Measurements from ENCODE around the gene NUP188. TPM values are rescaled to one million over a fixed set of nuclear protein-coding genes. Genes with fewer than 3 reads are reported as not detected.
A peak's percentile ranks its signal among the peaks of the same experiment; 100 is the strongest.

Gene NUP188
- total and polyA plus RNA-seq, 2 donors (not counting 3 experiments of a cell fraction or from before 2014, with no cell fraction given): 62.7 to 66.2 TPM

- Histone ChIP-seq H3K27ac (ENCODE audit: insufficient read depth, low read depth, low read length) (no peak within 1 kb of the TSS), H3K79me2 (ENCODE audit: control insufficient read depth, insufficient read depth, low read length) (peaks cover 23% of the 10 kb centered on the region), H3K4me1 (ENCODE audit: control insufficient read depth, extremely low read depth, insufficient read depth, low read length) (peaks cover 7% of the 10 kb centered on the region), H3K27me3 (ENCODE audit: control insufficient read depth in 2 of 2, insufficient read depth in 2 of 2, low read length in 2 of 2) (no peaks in the 10 kb centered on the region), H3K9ac (replicated peaks; ENCODE audit: extremely low read depth, insufficient read depth, low read length) (peak within 1 kb of the TSS; percentile 32), H3K4me3 (replicated peaks in 1 of 3; ENCODE audit: insufficient read depth in 1 of 3, low read depth in 1 of 3, low read length in 3 of 3) (peak within 1 kb of the TSS; percentile 47 to 74 (median 54)), H3K4me2 (ENCODE audit: insufficient read depth, low read length) (peak within 1 kb of the TSS; percentile 36), H3K36me3 (ENCODE audit: control insufficient read depth in 2 of 2, extremely low read depth in 1 of 2, insufficient read depth in 2 of 2, low read length in 2 of 2) (no peaks in the 10 kb centered on the region), H3K9me3 (replicated peaks; ENCODE audit: control insufficient read depth, insufficient read depth, low read length) (no peaks in the 10 kb centered on the region), H3K9me1 (replicated peaks; ENCODE audit: control insufficient read depth, extremely low read depth, insufficient read depth, low read length) (no peaks in the 10 kb centered on the region), H2AFZ (ENCODE audit: low read depth, low read length) (peak within 1 kb of the TSS; percentile 53), H4K20me1 (replicated peaks; ENCODE audit: control insufficient read depth, extremely low read depth, insufficient read depth, low read length) (no peaks in the 10 kb centered on the region)
- intact Hi-C loops (cut with micrococcal nuclease) (loop anchor here (1.0 to 10.0 kb wide), 7 partner anchors 8 to 294 kb away; partner anchors contain the start of genes DOLK, ENDOG, MIGA2 and NUP188), dilution Hi-C loops (cut with MboI; ENCODE audit: extremely low pct_ligation_motif_present, low sequenced_read_pairs) (no loop called here)
- no TSS peak for BruUV-seq (replicated peaks)
- peak; percentile 95 for DNase-seq (ENCODE audit: low read depth, low spot score)
- ChIA-PET CTCF (interaction anchor here (0.6 to 1.5 kb wide), 20 partner anchors 8 to 781 kb away, joined by 3 to 8 read pairs (median 4); partner anchors contain the start of gene MIGA2), POLR2A (interaction anchor here (0.7 kb wide), 1 partner anchor 70 kb away, joined by 5 read pairs; no protein-coding TSS in a partner anchor)
- peak; percentile 85 for FAIRE-seq
- no peak for TF ChIP-seq POLR2A (IDR thresholded peaks at IDR 0.05; ENCODE audit: low read depth, low read length)
- TF ChIP-seq CTCF (IDR thresholded peaks at IDR 0.05; ENCODE audit: extremely low read depth in 1 of 2, insufficient read depth in 1 of 2, low read depth in 1 of 2, low read length in 2 of 2): peak; percentile 78 to 93
- no peak for TF ChIP-seq JUN (IDR thresholded peaks at IDR 0.05; ENCODE audit: borderline replicate concordance, insufficient read depth, insufficient read length, low read depth)
Measured at GRCh38 chr9:129028192-129028966, 80.9 kb downstream of the NUP188 start, which contains the start of gene SH3GLB2. Gene SH3GLB2 (minus strand): TSS chr9:129028331. CDS start chr9:129028154, 177 bp downstream.

GRCh38 chr9:129030191-129030590 lies 82.7 kb downstream of the NUP188 start:
- dilution Hi-C loops (cut with MboI; ENCODE audit: extremely low pct_ligation_motif_present, low sequenced_read_pairs): no loop called here
- BruUV-seq (replicated peaks): no TSS peak

More at GRCh38 chr9:129030191-129030590, 82.7 kb downstream of the NUP188 start:
- peaks cover 18% of the 10 kb centered on the region for H3K79me2 ChIP-seq (ENCODE audit: control insufficient read depth, insufficient read depth, low read length)
- TF ChIP-seq POLR2AphosphoS5 (IDR thresholded peaks at IDR 0.05; ENCODE audit: insufficient read depth, low read depth, low read length) (no peak), GATA2 (IDR thresholded peaks at IDR 0.05; ENCODE audit: insufficient read depth, insufficient read length, low read depth, low read length) (no peak), CTCF (IDR thresholded peaks at IDR 0.05; ENCODE audit: extremely low read depth in 1 of 2, insufficient read depth in 1 of 2, low read depth in 1 of 2, low read length in 2 of 2) (no peak), EZH2 (IDR thresholded peaks at IDR 0.05; ENCODE audit: borderline replicate concordance, low read depth, low read length, severe bottlenecking) (no peak), JUN (IDR thresholded peaks at IDR 0.05; ENCODE audit: borderline replicate concordance, insufficient read depth, insufficient read length, low read depth) (no peak), POLR2A (IDR thresholded peaks at IDR 0.05; ENCODE audit: low read depth, low read length) (no peak), FOS (IDR thresholded peaks at IDR 0.05; ENCODE audit: borderline replicate concordance, insufficient read depth, low read length) (no peak), MYC (IDR thresholded peaks at IDR 0.05; ENCODE audit: low read depth, low read length) (no peak)
- TF ChIP-seq, protein P1, sequence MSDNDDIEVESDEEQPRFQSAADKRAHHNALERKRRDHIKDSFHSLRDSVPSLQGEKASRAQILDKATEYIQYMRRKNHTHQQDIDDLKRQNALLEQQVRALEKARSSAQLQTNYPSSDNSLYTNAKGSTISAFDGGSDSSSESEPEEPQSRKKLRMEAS (IDR thresholded peaks at IDR 0.05; ENCODE audit: insufficient read depth, insufficient read length): no peak
- H3K9me3 ChIP-seq (replicated peaks; ENCODE audit: control insufficient read depth, insufficient read depth, low read length): no peaks in the 10 kb centered on the region
- no peak overlapping the region for H2AFZ ChIP-seq (ENCODE audit: low read depth, low read length)
- CTCF ChIA-PET: no interaction called here
- no peaks in the 10 kb centered on the region for H3K27me3 ChIP-seq (ENCODE audit: control insufficient read depth in 2 of 2, insufficient read depth in 2 of 2, low read length in 2 of 2)
- no peaks in the 10 kb centered on the region for H3K36me3 ChIP-seq (ENCODE audit: control insufficient read depth in 2 of 2, extremely low read depth in 1 of 2, insufficient read depth in 2 of 2, low read length in 2 of 2)
- H3K4me3 ChIP-seq (replicated peaks in 1 of 3; ENCODE audit: insufficient read depth in 1 of 3, low read depth in 1 of 3, low read length in 3 of 3): no peak overlapping the region
- POLR2A ChIA-PET: no interaction called here
- intact Hi-C loops (cut with micrococcal nuclease): no loop called here
- no peak overlapping the region for H3K27ac ChIP-seq (ENCODE audit: insufficient read depth, low read depth, low read length)
- FAIRE-seq: no peak
- no peak for DNase-seq (ENCODE audit: low read depth, low spot score)
- H3K9ac ChIP-seq (replicated peaks; ENCODE audit: extremely low read depth, insufficient read depth, low read length): no peak overlapping the region
- H3K9me1 ChIP-seq (replicated peaks; ENCODE audit: control insufficient read depth, extremely low read depth, insufficient read depth, low read length): no peaks in the 10 kb centered on the region
- H4K20me1 ChIP-seq (replicated peaks; ENCODE audit: control insufficient read depth, extremely low read depth, insufficient read depth, low read length): no peaks in the 10 kb centered on the region
- H3K4me2 ChIP-seq (ENCODE audit: insufficient read depth, low read length): no peak overlapping the region
- H3K4me1 ChIP-seq (ENCODE audit: control insufficient read depth, extremely low read depth, insufficient read depth, low read length): peaks cover 7% of the 10 kb centered on the region

Measured in endothelial cell of umbilical vein (primary cell).